Subcutaneous adipose tissue (tissue), 4 donors: Measurements from ENCODE around the gene LRRC4C. TPM values are rescaled to one million over a fixed set of nuclear protein-coding genes. Genes with fewer than 3 reads are reported as not detected.

Experiments used
- CTCF ChIP-seq: fragments of 450-650 bp; IDR thresholded peaks from one replicate; pipeline ENCODE4 v1.5.1; 2016; ENCODE audit warnings: low read depth, mild to moderate bottlenecking, control low read depth, antibody characterized with exemption, moderate library complexity
- total RNA-seq, 4 donors: library from RNA; depleted of rRNA; stranded (reverse); fragments of >200 nt; gene quantifications; one replicate each; pipeline ENCODE4 v1.1.0, GENCODE V29; 2016

Gene LRRC4C
- total RNA-seq, 4 donors from 2014 or later: 0.16 to 1.3 (median 1.0) TPM; not detected in 1

- TF ChIP-seq CTCF: no peak
Measured at GRCh38 chr11:41313226-41313625, 146.2 kb downstream of the LRRC4C start.

- no peak for TF ChIP-seq CTCF
Measured at GRCh38 chr11:41309716-41310115, 149.7 kb downstream of the LRRC4C start.

GRCh38 chr11:41309111-41309522, 150.3 kb downstream of the LRRC4C start:
- TF ChIP-seq CTCF: no peak

DNA sequence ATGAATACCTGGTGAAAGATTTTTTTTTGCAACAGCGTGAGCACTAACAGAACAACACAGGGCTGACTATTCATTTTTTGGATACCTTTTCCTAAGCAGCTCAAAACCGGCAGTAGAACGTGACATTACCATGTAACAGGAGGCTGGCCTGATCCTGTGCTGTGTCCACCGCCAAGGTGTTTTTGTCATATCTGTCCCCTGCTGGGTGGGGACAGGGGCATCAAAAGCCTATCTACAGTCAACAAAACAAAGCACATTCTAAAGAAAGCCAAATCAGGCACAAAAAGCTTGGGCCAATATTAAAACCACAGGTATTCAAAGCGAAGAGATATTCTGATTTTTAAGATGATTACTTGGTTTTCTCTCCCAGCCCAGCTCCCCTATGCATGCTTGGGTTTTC, 151.2 kb downstream of the LRRC4C start:
- TF ChIP-seq CTCF: no peak

- no peak for TF ChIP-seq CTCF
Measured at GRCh38 chr11:41307296-41308080, 152.0 kb downstream of the LRRC4C start.

DNA sequence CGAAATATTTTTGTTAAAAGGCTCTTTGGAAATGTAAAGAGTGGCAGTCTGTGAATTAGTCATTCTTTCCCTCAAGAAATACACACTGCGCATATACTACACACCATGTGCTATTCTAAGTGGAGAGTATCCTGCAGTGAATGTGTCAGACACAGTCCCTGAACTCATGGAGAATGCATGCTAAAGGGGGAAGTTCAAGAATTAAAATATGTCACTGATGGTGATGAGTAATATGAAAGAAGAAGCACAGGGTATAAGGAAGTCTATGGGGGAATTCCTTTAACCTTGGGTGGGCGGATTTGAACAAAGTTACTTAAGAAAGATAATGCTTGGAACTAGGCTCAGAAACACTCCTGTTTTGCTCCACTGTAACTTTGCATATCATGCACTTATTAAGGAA, 153.0 kb downstream of the LRRC4C start:
- no peak for TF ChIP-seq CTCF

GRCh38 chr11:41301023-41301422, 158.4 kb downstream of the LRRC4C start:
- no peak for TF ChIP-seq CTCF
